ENCODE measurements around the gene MON2.

- TF ChIP-seq CTCF (IDR thresholded peaks at IDR 0.05; ENCODE audit: low read depth, low read length) (no peak), POLR2A (IDR thresholded peaks at IDR 0.05; ENCODE audit: extremely low read depth, insufficient read length) (no peak), MYC (IDR thresholded peaks at IDR 0.05; ENCODE audit: low read depth, low read length) (no peak)
- TF ChIP-seq, protein P1, sequence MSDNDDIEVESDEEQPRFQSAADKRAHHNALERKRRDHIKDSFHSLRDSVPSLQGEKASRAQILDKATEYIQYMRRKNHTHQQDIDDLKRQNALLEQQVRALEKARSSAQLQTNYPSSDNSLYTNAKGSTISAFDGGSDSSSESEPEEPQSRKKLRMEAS (IDR thresholded peaks at IDR 0.05; ENCODE audit: low read depth, low read length), result no peak
Observed at GRCh38 chr12:62605981-62606380, 139.4 kb downstream of the MON2 start.
